ENCODE measurements around the gene ADGRV1.

ADGRV1 gene

DNA sequence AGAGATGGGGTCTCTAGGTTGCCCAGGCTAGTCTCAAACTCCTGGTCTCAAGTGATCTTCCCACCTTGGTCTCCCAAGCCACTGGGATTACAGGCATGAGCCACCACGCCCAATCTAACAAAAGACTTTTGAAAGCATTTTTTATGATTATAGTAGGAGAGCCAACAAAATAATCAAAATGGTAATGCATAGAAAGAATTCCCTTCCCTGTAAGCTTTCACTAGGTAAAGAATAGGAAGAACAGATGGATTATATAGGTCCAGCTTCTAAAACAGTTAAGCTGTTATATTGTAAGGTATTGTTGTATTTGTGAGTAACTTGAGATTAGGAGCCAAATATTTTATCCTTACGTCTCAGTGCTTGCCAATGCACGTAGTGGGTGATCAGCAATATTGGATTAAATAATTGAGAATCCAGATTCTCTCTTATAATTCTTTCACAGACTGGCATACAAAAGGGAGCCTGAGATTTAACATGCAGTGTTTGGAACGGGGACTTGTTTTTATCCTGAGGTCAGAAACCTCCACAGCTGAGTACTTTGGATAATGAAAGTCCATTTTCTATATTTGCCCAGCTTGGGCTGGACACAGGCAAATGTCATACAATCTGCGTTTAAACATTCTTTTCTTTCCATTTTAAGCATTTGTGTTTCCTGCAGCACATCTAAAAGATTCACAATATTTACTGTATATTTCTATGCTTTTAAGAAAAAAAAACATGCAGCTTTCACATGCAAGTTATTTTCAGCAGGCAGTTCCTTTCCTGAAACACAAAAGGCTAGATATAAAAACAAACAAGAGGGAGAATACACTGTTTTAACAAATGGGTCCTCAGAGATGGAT is 586.1 kb downstream of the ADGRV1 start:
- Histone ChIP-seq H3K4me1 (ENCODE audit: control insufficient read depth, insufficient read depth, low read length) (peaks cover 15% of the 10 kb centered on the region), H3K9ac (ENCODE audit: low read length in 2 of 2) (peak overlapping the region in 1 of 2 donors; percentile 40), H3K4me3 (ENCODE audit: low read length in 2 of 2) (peak overlapping the region; percentile 40 to 47), H3K36me3 (ENCODE audit: control insufficient read depth in 2 of 2, insufficient read depth in 2 of 2, low read length in 2 of 2) (no peaks in the 10 kb centered on the region), H3K27ac (ENCODE audit: low read length) (peak overlapping the region; percentile 0), H3K27me3 (ENCODE audit: control insufficient read depth in 1 of 2, insufficient read depth in 2 of 2, low read length in 2 of 2) (no peaks in the 10 kb centered on the region), H3K9me3 (ENCODE audit: control insufficient read depth in 2 of 2, low read length in 2 of 2) (no peaks in the 10 kb centered on the region)

GRCh38 chr5:91145333-91145620 is 586.7 kb downstream of the ADGRV1 start:
- H3K27me3 ChIP-seq (ENCODE audit: control insufficient read depth in 1 of 2, insufficient read depth in 2 of 2, low read length in 2 of 2), result no peaks in the 10 kb centered on the region
- peak overlapping the region in 1 of 2 donors; percentile 40 for H3K9ac ChIP-seq (ENCODE audit: low read length in 2 of 2)

GRCh38 chr5:91146230-91146629 is 587.6 kb downstream of the ADGRV1 start:
- no peak overlapping the region for H3K4me3 ChIP-seq (ENCODE audit: low read length in 2 of 2)
- H3K27me3 ChIP-seq (ENCODE audit: control insufficient read depth in 1 of 2, insufficient read depth in 2 of 2, low read length in 2 of 2), result no peaks in the 10 kb centered on the region
- no peak overlapping the region for H3K9ac ChIP-seq (ENCODE audit: low read length in 2 of 2)
- no peaks in the 10 kb centered on the region for H3K9me3 ChIP-seq (ENCODE audit: control insufficient read depth in 2 of 2, low read length in 2 of 2)
- no peaks in the 10 kb centered on the region for H3K36me3 ChIP-seq (ENCODE audit: control insufficient read depth in 2 of 2, insufficient read depth in 2 of 2, low read length in 2 of 2)
- H3K27ac ChIP-seq (ENCODE audit: low read length), result no peak overlapping the region
- H3K4me1 ChIP-seq (ENCODE audit: control insufficient read depth, insufficient read depth, low read length), result peaks cover 15% of the 10 kb centered on the region

More at GRCh38 chr5:91145333-91145620, 586.7 kb downstream of the ADGRV1 start:
- H3K27ac ChIP-seq (ENCODE audit: low read length), result no peak overlapping the region
- H3K4me1 ChIP-seq (ENCODE audit: control insufficient read depth, insufficient read depth, low read length), result peaks cover 15% of the 10 kb centered on the region
- no peaks in the 10 kb centered on the region for H3K9me3 ChIP-seq (ENCODE audit: control insufficient read depth in 2 of 2, low read length in 2 of 2)
- H3K36me3 ChIP-seq (ENCODE audit: control insufficient read depth in 2 of 2, insufficient read depth in 2 of 2, low read length in 2 of 2), result no peaks in the 10 kb centered on the region
- peak overlapping the region in 1 of 2 donors; percentile 47 for H3K4me3 ChIP-seq (ENCODE audit: low read length in 2 of 2)

DNA sequence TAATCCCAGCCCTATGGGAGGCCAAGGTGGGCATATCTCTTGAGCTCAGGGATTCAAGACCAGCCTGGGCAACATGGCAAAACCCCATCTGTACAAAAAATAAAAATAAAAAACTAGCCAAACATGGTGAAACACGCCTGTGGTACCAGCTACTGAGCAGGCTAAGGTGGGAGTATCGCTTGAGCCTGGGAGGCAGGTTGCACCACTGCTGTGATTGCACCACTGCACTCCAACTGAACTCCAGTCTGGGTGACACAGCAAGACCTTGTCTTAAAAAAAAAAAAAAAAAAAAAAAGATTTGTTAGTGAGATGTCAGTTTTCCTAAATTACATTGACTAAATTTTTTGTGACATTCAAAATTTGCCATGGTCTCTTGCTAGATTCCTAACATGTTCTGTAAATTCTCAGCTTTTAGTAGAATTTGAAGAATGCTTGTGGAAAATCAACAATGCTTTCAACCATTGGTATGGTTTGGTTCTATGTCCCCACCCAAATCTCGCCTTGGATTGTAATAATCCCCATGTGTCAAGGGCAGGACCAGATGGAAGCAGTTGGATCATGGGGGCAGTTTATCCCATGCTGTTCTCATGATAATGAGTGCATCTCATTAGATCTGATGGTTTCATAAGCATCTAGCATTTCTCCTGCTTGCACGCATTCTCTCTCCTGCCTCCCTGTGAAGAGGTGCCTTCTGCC is 588.5 kb downstream of the ADGRV1 start:
- Histone ChIP-seq H3K27me3 (ENCODE audit: control insufficient read depth in 1 of 2, insufficient read depth in 2 of 2, low read length in 2 of 2) (no peaks in the 10 kb centered on the region), H3K4me3 (ENCODE audit: low read length in 2 of 2) (no peak overlapping the region), H3K36me3 (ENCODE audit: control insufficient read depth in 2 of 2, insufficient read depth in 2 of 2, low read length in 2 of 2) (no peaks in the 10 kb centered on the region), H3K9me3 (ENCODE audit: control insufficient read depth in 2 of 2, low read length in 2 of 2) (no peaks in the 10 kb centered on the region), H3K9ac (ENCODE audit: low read length in 2 of 2) (no peak overlapping the region), H3K4me1 (ENCODE audit: control insufficient read depth, insufficient read depth, low read length) (peaks cover 15% of the 10 kb centered on the region), H3K27ac (ENCODE audit: low read length) (no peak overlapping the region)

DNA sequence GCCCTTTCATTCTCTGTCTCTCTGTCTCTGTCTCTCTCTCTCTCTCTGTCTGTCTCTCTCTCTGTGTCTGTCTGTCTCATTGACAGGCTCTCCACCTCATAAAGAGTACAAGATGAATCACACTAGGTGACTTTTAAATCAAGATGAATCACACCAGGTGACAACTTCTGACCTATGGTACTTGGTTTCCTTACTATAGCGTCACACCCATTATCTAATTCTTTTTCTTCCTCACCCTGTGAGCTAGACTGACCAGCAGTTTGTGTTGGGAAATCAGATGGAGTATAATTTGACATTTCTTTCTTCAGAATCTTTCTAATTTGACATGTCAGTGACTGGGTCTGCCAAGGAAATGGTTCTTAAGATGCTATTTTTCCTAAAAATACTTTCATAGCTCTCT is 591.6 kb downstream of the ADGRV1 start:
- Histone ChIP-seq H3K27ac (ENCODE audit: low read length) (no peak overlapping the region), H3K4me1 (ENCODE audit: control insufficient read depth, insufficient read depth, low read length) (no peaks in the 10 kb centered on the region), H3K9ac (ENCODE audit: low read length in 2 of 2) (no peak overlapping the region), H3K4me3 (ENCODE audit: low read length in 2 of 2) (no peak overlapping the region), H3K9me3 (ENCODE audit: control insufficient read depth in 2 of 2, low read length in 2 of 2) (no peaks in the 10 kb centered on the region), H3K27me3 (ENCODE audit: control insufficient read depth in 1 of 2, insufficient read depth in 2 of 2, low read length in 2 of 2) (no peaks in the 10 kb centered on the region), H3K36me3 (ENCODE audit: control insufficient read depth in 2 of 2, insufficient read depth in 2 of 2, low read length in 2 of 2) (no peaks in the 10 kb centered on the region)

- no peaks in the 10 kb centered on the region for H3K36me3 ChIP-seq (ENCODE audit: control insufficient read depth in 2 of 2, insufficient read depth in 2 of 2, low read length in 2 of 2)
- no peak overlapping the region for H3K27ac ChIP-seq (ENCODE audit: low read length)
- no peaks in the 10 kb centered on the region for H3K27me3 ChIP-seq (ENCODE audit: control insufficient read depth in 1 of 2, insufficient read depth in 2 of 2, low read length in 2 of 2)
- no peak overlapping the region for H3K9ac ChIP-seq (ENCODE audit: low read length in 2 of 2)
- no peaks in the 10 kb centered on the region for H3K4me1 ChIP-seq (ENCODE audit: control insufficient read depth, insufficient read depth, low read length)
- no peak overlapping the region for H3K4me3 ChIP-seq (ENCODE audit: low read length in 2 of 2)
- no peaks in the 10 kb centered on the region for H3K9me3 ChIP-seq (ENCODE audit: control insufficient read depth in 2 of 2, low read length in 2 of 2)
Observed at GRCh38 chr5:91150636-91151035, 592.0 kb downstream of the ADGRV1 start.

DNA sequence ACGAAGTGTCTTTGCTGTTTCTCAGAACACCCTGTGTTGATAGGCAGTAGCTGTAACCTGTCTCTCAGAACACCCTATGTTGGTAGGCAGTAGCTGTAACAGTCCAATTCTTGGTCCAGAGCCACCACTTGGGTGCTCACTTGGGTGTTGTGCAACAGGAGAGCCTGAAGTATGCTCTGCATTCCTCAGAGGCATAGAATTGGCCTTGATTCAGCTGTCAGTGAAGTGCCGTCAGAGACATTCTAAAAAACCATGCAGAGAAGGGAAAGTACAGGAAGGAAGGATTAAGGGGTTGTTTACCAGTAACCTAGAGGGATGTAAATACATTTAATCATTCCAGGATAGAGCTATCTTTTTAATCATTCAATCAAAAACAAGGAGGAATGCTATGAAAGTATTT is 593.4 kb downstream of the ADGRV1 start:
- Histone ChIP-seq H3K36me3 (ENCODE audit: control insufficient read depth in 2 of 2, insufficient read depth in 2 of 2, low read length in 2 of 2) (no peaks in the 10 kb centered on the region), H3K4me1 (ENCODE audit: control insufficient read depth, insufficient read depth, low read length) (no peaks in the 10 kb centered on the region), H3K9me3 (ENCODE audit: control insufficient read depth in 2 of 2, low read length in 2 of 2) (no peaks in the 10 kb centered on the region), H3K27ac (ENCODE audit: low read length) (no peak overlapping the region), H3K27me3 (ENCODE audit: control insufficient read depth in 1 of 2, insufficient read depth in 2 of 2, low read length in 2 of 2) (no peaks in the 10 kb centered on the region), H3K9ac (ENCODE audit: low read length in 2 of 2) (no peak overlapping the region), H3K4me3 (ENCODE audit: low read length in 2 of 2) (no peak overlapping the region)

- H3K9ac ChIP-seq (ENCODE audit: low read length in 2 of 2), result no peak overlapping the region
- no peaks in the 10 kb centered on the region for H3K27me3 ChIP-seq (ENCODE audit: control insufficient read depth in 1 of 2, insufficient read depth in 2 of 2, low read length in 2 of 2)
- no peak overlapping the region for H3K4me3 ChIP-seq (ENCODE audit: low read length in 2 of 2)
- H3K4me1 ChIP-seq (ENCODE audit: control insufficient read depth, insufficient read depth, low read length), result no peaks in the 10 kb centered on the region
- H3K36me3 ChIP-seq (ENCODE audit: control insufficient read depth in 2 of 2, insufficient read depth in 2 of 2, low read length in 2 of 2), result no peaks in the 10 kb centered on the region
- H3K9me3 ChIP-seq (ENCODE audit: control insufficient read depth in 2 of 2, low read length in 2 of 2), result no peaks in the 10 kb centered on the region
- no peak overlapping the region for H3K27ac ChIP-seq (ENCODE audit: low read length)
Observed at GRCh38 chr5:91154338-91154737, 595.7 kb downstream of the ADGRV1 start.

GRCh38 chr5:91155274-91155673 is 596.7 kb downstream of the ADGRV1 start:
- Histone ChIP-seq H3K27me3 (ENCODE audit: control insufficient read depth in 1 of 2, insufficient read depth in 2 of 2, low read length in 2 of 2) (no peaks in the 10 kb centered on the region), H3K36me3 (ENCODE audit: control insufficient read depth in 2 of 2, insufficient read depth in 2 of 2, low read length in 2 of 2) (no peaks in the 10 kb centered on the region), H3K4me3 (ENCODE audit: low read length in 2 of 2) (no peak overlapping the region), H3K9me3 (ENCODE audit: control insufficient read depth in 2 of 2, low read length in 2 of 2) (no peaks in the 10 kb centered on the region), H3K27ac (ENCODE audit: low read length) (no peak overlapping the region), H3K9ac (ENCODE audit: low read length in 2 of 2) (no peak overlapping the region), H3K4me1 (ENCODE audit: control insufficient read depth, insufficient read depth, low read length) (no peaks in the 10 kb centered on the region)

DNA sequence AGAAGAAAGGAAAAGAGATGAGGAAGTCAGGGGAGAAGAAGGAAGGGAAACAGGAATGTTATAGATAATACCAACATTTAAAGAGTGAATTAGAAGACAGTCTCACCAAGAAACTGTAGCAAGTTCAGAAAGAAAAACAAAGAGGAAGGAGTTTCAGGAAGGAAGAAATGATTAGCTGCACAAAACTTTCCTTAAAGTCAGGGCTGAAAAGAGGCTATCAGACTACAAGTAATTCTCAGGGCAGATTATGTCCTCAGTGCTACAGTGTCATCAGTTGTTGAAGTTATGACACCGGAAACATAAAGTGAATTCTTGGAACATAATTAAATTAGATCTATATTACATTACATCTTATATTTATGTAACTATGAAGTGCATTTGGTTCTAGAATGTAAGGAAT is 597.6 kb downstream of the ADGRV1 start:
- H3K4me1 ChIP-seq (ENCODE audit: control insufficient read depth, insufficient read depth, low read length), result no peaks in the 10 kb centered on the region
- no peaks in the 10 kb centered on the region for H3K27me3 ChIP-seq (ENCODE audit: control insufficient read depth in 1 of 2, insufficient read depth in 2 of 2, low read length in 2 of 2)
- no peak overlapping the region for H3K4me3 ChIP-seq (ENCODE audit: low read length in 2 of 2)
- no peaks in the 10 kb centered on the region for H3K36me3 ChIP-seq (ENCODE audit: control insufficient read depth in 2 of 2, insufficient read depth in 2 of 2, low read length in 2 of 2)
- no peaks in the 10 kb centered on the region for H3K9me3 ChIP-seq (ENCODE audit: control insufficient read depth in 2 of 2, low read length in 2 of 2)
- no peak overlapping the region for H3K27ac ChIP-seq (ENCODE audit: low read length)
- no peak overlapping the region for H3K9ac ChIP-seq (ENCODE audit: low read length in 2 of 2)

GRCh38 chr5:91158011-91158410 is 599.4 kb downstream of the ADGRV1 start:
- H3K36me3 ChIP-seq (ENCODE audit: control insufficient read depth in 2 of 2, insufficient read depth in 2 of 2, low read length in 2 of 2), result no peaks in the 10 kb centered on the region
- no peak overlapping the region for H3K9ac ChIP-seq (ENCODE audit: low read length in 2 of 2)
- H3K4me1 ChIP-seq (ENCODE audit: control insufficient read depth, insufficient read depth, low read length), result peaks cover 7% of the 10 kb centered on the region
- H3K9me3 ChIP-seq (ENCODE audit: control insufficient read depth in 2 of 2, low read length in 2 of 2), result no peaks in the 10 kb centered on the region
- H3K27me3 ChIP-seq (ENCODE audit: control insufficient read depth in 1 of 2, insufficient read depth in 2 of 2, low read length in 2 of 2), result no peaks in the 10 kb centered on the region
- H3K27ac ChIP-seq (ENCODE audit: low read length), result no peak overlapping the region
- H3K4me3 ChIP-seq (ENCODE audit: low read length in 2 of 2), result no peak overlapping the region

Measured in stomach smooth muscle (tissue), 2 donors.